HEK293 (cell line): ENCODE results near the gene CTBP2.
A peak's percentile ranks its signal among the peaks of the same experiment; 100 is the strongest.

Experiments used
- CTCF ChIA-PET: fragments of 350-600 bp; formaldehyde crosslinking; extraction: SDS; loops from one replicate; lab custom pipeline; 2021; ENCODE audit warnings: antibody characterized with exemption; lab: Yijun Ruan, JAX
- POLR2A ChIA-PET: fragments of 300-600 bp; formaldehyde crosslinking; extraction: SDS; loops from one replicate; lab custom pipeline; 2020; ENCODE audit warnings: antibody characterized with exemption, inconsistent platforms; lab: Yijun Ruan, JAX
- H3K27ac ChIP-seq: fragments of 200-500 bp; sonication (Bioruptor generic); 2 replicates; pipeline ENCODE4 v1.5.1; 2014; ENCODE audit warnings: low read depth, low read length, control low read depth, inconsistent platforms; ENCODE audit errors: extremely low read depth
- H3K36me3 ChIP-seq, 2 experiments: fragments of 200-500 bp in 1 of 2; sonication (Bioruptor generic) in 1 of 2; 1 replicate in 1 of 2; 2 replicates in 1 of 2; pipeline ENCODE4 v1.5.1; 2014 to 2017; ENCODE audit warnings: inconsistent platforms in 2 of 2, low read length in 2 of 2; ENCODE audit not compliant: control insufficient read depth in 2 of 2, insufficient read depth in 1 of 2
- H3K4me1 ChIP-seq: fragments of 200-500 bp; sonication (Bioruptor generic); 2 replicates; pipeline ENCODE4 v1.5.1; 2014; ENCODE audit warnings: mild to moderate bottlenecking, low read length, inconsistent platforms; ENCODE audit not compliant: control insufficient read depth, insufficient read depth
- H3K4me3 ChIP-seq: 2 replicates; pipeline ENCODE4 v1.5.1; 2011; ENCODE audit warnings: low read depth, mild to moderate bottlenecking, control low read depth, low read length, moderate library complexity
- H3K9me3 ChIP-seq: fragments of 200-500 bp; sonication (Bioruptor generic); 2 replicates; pipeline ENCODE4 v1.5.1; 2014; ENCODE audit warnings: low read depth, low read length, inconsistent platforms; ENCODE audit not compliant: control insufficient read depth, insufficient read depth
- FEZF1 ChIP-seq: fragments of 450-650 bp; formaldehyde crosslinking; IDR thresholded peaks from 2 replicates; pipeline ENCODE4 v1.5.1; 2016; ENCODE audit warnings: missing biosample characterization, missing genetic modification characterization
- HIC1 ChIP-seq: fragments of 450-650 bp; formaldehyde crosslinking; IDR thresholded peaks from 2 replicates; pipeline ENCODE4 v1.5.1; 2016; ENCODE audit warnings: missing biosample characterization, missing genetic modification characterization
- KLF1 ChIP-seq: fragments of 450-650 bp; formaldehyde crosslinking; IDR thresholded peaks from 2 replicates; pipeline ENCODE4 v1.5.1; 2016; ENCODE audit warnings: missing biosample characterization, missing genetic modification characterization
- KLF17 ChIP-seq: fragments of 450-650 bp; formaldehyde crosslinking; IDR thresholded peaks from 2 replicates; pipeline ENCODE4 v1.5.1; 2016; ENCODE audit warnings: missing biosample characterization, missing genetic modification characterization
- MZF1 ChIP-seq: fragments of 450-650 bp; formaldehyde crosslinking; IDR thresholded peaks from 2 replicates; pipeline ENCODE4 v1.5.1; 2017; ENCODE audit warnings: missing biosample characterization, missing genetic modification characterization, borderline replicate concordance
- PRDM10 ChIP-seq: fragments of 450-650 bp; formaldehyde crosslinking; IDR thresholded peaks from 2 replicates; pipeline ENCODE4 v1.5.1; 2016; ENCODE audit warnings: missing biosample characterization, missing genetic modification characterization
- RBAK ChIP-seq: fragments of 450-650 bp; formaldehyde crosslinking; IDR thresholded peaks from 2 replicates; pipeline ENCODE4 v1.5.1; 2016; ENCODE audit warnings: missing biosample characterization, missing genetic modification characterization
- SP3 ChIP-seq: fragments of 450-650 bp; formaldehyde crosslinking; IDR thresholded peaks from 2 replicates; pipeline ENCODE4 v1.5.1; 2016; ENCODE audit warnings: missing biosample characterization, missing genetic modification characterization
- WT1 ChIP-seq: fragments of 450-650 bp; formaldehyde crosslinking; IDR thresholded peaks from 2 replicates; pipeline ENCODE4 v1.5.1; 2016; ENCODE audit warnings: missing biosample characterization, missing genetic modification characterization
- YY2 ChIP-seq: fragments of 450-650 bp; formaldehyde crosslinking; IDR thresholded peaks from 2 replicates; pipeline ENCODE4 v1.5.1; 2016; ENCODE audit warnings: missing biosample characterization, missing genetic modification characterization
- ZBTB44 ChIP-seq: fragments of 450-650 bp; IDR thresholded peaks from 2 replicates; pipeline ENCODE4 v1.5.1; 2018; ENCODE audit warnings: missing biosample characterization, mild to moderate bottlenecking, missing genetic modification characterization
- ZBTB48 ChIP-seq: fragments of 450-650 bp; formaldehyde crosslinking; IDR thresholded peaks from 2 replicates; pipeline ENCODE4 v1.5.1; 2016; ENCODE audit warnings: missing biosample characterization, missing genetic modification characterization
- ZFP41 ChIP-seq: fragments of 450-650 bp; formaldehyde crosslinking; IDR thresholded peaks from 2 replicates; pipeline ENCODE4 v1.5.1; 2016; ENCODE audit warnings: missing biosample characterization, missing genetic modification characterization, borderline replicate concordance
- ZNF10 ChIP-seq: fragments of 450-650 bp; formaldehyde crosslinking; IDR thresholded peaks from 2 replicates; pipeline ENCODE4 v1.5.1; 2017; ENCODE audit warnings: missing biosample characterization, missing genetic modification characterization
- ZNF157 ChIP-seq: fragments of 450-650 bp; formaldehyde crosslinking; IDR thresholded peaks from 2 replicates; pipeline ENCODE4 v1.5.1; 2016; ENCODE audit warnings: missing biosample characterization, missing genetic modification characterization
- ZNF335 ChIP-seq: fragments of 450-650 bp; formaldehyde crosslinking; conservative IDR thresholded peaks from 2 replicates; pipeline ENCODE4 v1.5.1; 2016; ENCODE audit warnings: missing biosample characterization, missing genetic modification characterization
- ZNF394 ChIP-seq: fragments of 450-650 bp; formaldehyde crosslinking; IDR thresholded peaks from 2 replicates; pipeline ENCODE4 v1.5.1; 2016; ENCODE audit warnings: missing biosample characterization, missing genetic modification characterization, mild to moderate bottlenecking, moderate library complexity, borderline replicate concordance
- ZNF426 ChIP-seq: fragments of 450-650 bp; formaldehyde crosslinking; IDR thresholded peaks from 2 replicates; pipeline ENCODE4 v1.5.1; 2017; ENCODE audit warnings: missing biosample characterization, missing genetic modification characterization, mild to moderate bottlenecking, inconsistent platforms, moderate library complexity
- ZNF48 ChIP-seq: fragments of 450-650 bp; formaldehyde crosslinking; IDR thresholded peaks from 2 replicates; pipeline ENCODE4 v1.5.1; 2016; ENCODE audit warnings: missing biosample characterization, missing genetic modification characterization
- ZNF561 ChIP-seq: fragments of 450-650 bp; IDR thresholded peaks from 2 replicates; pipeline ENCODE4 v1.5.1; 2018; ENCODE audit warnings: missing biosample characterization, missing genetic modification characterization, borderline replicate concordance
- ZNF580 ChIP-seq: fragments of 450-650 bp; formaldehyde crosslinking; IDR thresholded peaks from 2 replicates; pipeline ENCODE4 v1.5.1; 2016; ENCODE audit warnings: missing biosample characterization, missing genetic modification characterization
- ZNF623 ChIP-seq: fragments of 450-650 bp; formaldehyde crosslinking; IDR thresholded peaks from 2 replicates; pipeline ENCODE4 v1.5.1; 2016; ENCODE audit warnings: missing biosample characterization, missing genetic modification characterization
- ZNF701 ChIP-seq: fragments of 450-650 bp; formaldehyde crosslinking; IDR thresholded peaks from 2 replicates; pipeline ENCODE4 v1.5.1; 2016; ENCODE audit warnings: missing biosample characterization, missing genetic modification characterization
- ZNF747 ChIP-seq: fragments of 450-650 bp; formaldehyde crosslinking; IDR thresholded peaks from 2 replicates; pipeline ENCODE4 v1.5.1; 2016; ENCODE audit warnings: missing biosample characterization, missing genetic modification characterization
- ZNF791 ChIP-seq: fragments of 450-650 bp; formaldehyde crosslinking; IDR thresholded peaks from 2 replicates; pipeline ENCODE4 v1.5.1; 2016; ENCODE audit warnings: missing biosample characterization, missing genetic modification characterization
- ZSCAN30 ChIP-seq: fragments of 450-650 bp; IDR thresholded peaks from 2 replicates; pipeline ENCODE4 v1.5.1; 2018; ENCODE audit warnings: missing biosample characterization, mild to moderate bottlenecking, missing genetic modification characterization, moderate library complexity
- ZSCAN5A ChIP-seq: fragments of 450-650 bp; formaldehyde crosslinking; IDR thresholded peaks from 2 replicates; pipeline ENCODE4 v1.5.1; 2016; ENCODE audit warnings: missing biosample characterization, missing genetic modification characterization
- ZXDB ChIP-seq: fragments of 450-650 bp; formaldehyde crosslinking; IDR thresholded peaks from 2 replicates; pipeline ENCODE4 v1.5.1; 2016; ENCODE audit warnings: missing biosample characterization, missing genetic modification characterization

Gene CTBP2

GRCh38 chr10:125035136-125035535, 125.2 kb downstream of the CTBP2 start:
- Histone ChIP-seq H3K4me1 (peaks cover 32% of the 10 kb centered on the region), H3K27ac (no peak overlapping the region), H3K36me3 (peaks cover 0 to 5% of the 10 kb centered on the region in 2 experiments; a peak in 1 of 3 replicates), H3K4me3 (no peak overlapping the region), H3K9me3 (no peaks in the 10 kb centered on the region)
- ChIA-PET POLR2A (no interaction called here), CTCF (interaction anchor here (0.6 to 3.7 kb wide), 3 partner anchors 13 to 408 kb away, joined by 3 to 26 read pairs (median 4); no protein-coding TSS in a partner anchor)
- TF ChIP-seq ZNF10 (tag by site-specific recombination) (no peak), ZNF701 (tag by site-specific recombination) (no peak), SP3 (tag by site-specific recombination) (no peak), ZNF426 (tag by site-specific recombination) (no peak), KLF17 (tag by site-specific recombination) (0 out of 2 replicates have a peak, but pooled peaks have one; percentile 28), HIC1 (tag by site-specific recombination) (no peak), ZBTB44 (tag by site-specific recombination) (no peak), ZNF48 (tag by site-specific recombination) (no peak), RBAK (tag by site-specific recombination) (no peak), ZNF747 (tag by site-specific recombination) (no peak), FEZF1 (tag by site-specific recombination) (no peak; the same call in 1 of the 2 replicates), ZFP41 (no peak), ZBTB48 (tag by site-specific recombination) (peak; percentile 38; the same call in 1 of the 2 replicates), ZNF623 (tag by site-specific recombination) (no peak), ZNF561 (tag by site-specific recombination) (0 out of 2 replicates have a peak, but pooled peaks have one; percentile 29), ZNF335 (tag by site-specific recombination) (no peak), KLF1 (tag by site-specific recombination) (peak; percentile 67), ZNF791 (tag by site-specific recombination) (no peak), ZNF580 (tag by site-specific recombination) (no peak), MZF1 (tag by site-specific recombination) (peak; percentile 70; the same call in 1 of the 2 replicates), WT1 (tag by site-specific recombination) (peak; percentile 72), ZNF394 (tag by site-specific recombination) (peak; percentile 34; the same call in 1 of the 2 replicates), ZXDB (tag by site-specific recombination) (no peak), ZNF157 (tag by site-specific recombination) (no peak), YY2 (tag by site-specific recombination) (no peak), ZSCAN5A (tag by site-specific recombination) (no peak), PRDM10 (peak; percentile 50; the same call in 1 of the 2 replicates), ZSCAN30 (tag by site-specific recombination) (0 out of 2 replicates have a peak, but pooled peaks have one; percentile 57)
